ENCODE measurements around the gene SERPINE2. TPM values are rescaled to one million over a fixed set of nuclear protein-coding genes. Genes with fewer than 3 reads are reported as not detected.

The SERPINE2 gene
- total RNA-seq, 6 experiments from 2014 or later: 145 to 385 (median 169) TPM

- peak overlapping the region; percentile 82 for H3K27ac Mint-ChIP-seq
- H3K27me3 Mint-ChIP-seq (ENCODE audit: insufficient read depth): no peaks in the 10 kb centered on the region
These were observed 45.3 kb upstream of the SERPINE2 start for GRCh38 chr2:224084266-224084892.

GRCh38 chr2:224083638-224084037, 44.6 kb upstream of the SERPINE2 start:
- no peak for TF ChIP-seq CTCF (IDR thresholded peaks at IDR 0.05)
- Mint-ChIP-seq H3K4me1 (ENCODE audit: low read depth) (peaks cover 6% of the 10 kb centered on the region), H3K27ac (no peak overlapping the region), H3K27me3 (ENCODE audit: insufficient read depth) (no peaks in the 10 kb centered on the region; the same call in 1 of the 2 replicates), H3K9me3 (peaks cover 4% of the 10 kb centered on the region; the same call in 1 of the 2 replicates), H3K36me3 (ENCODE audit: low read depth) (peaks cover 11% of the 10 kb centered on the region), H3K4me3 (no peak overlapping the region)
- DNase-seq: no peak

More at GRCh38 chr2:224084266-224084892, 45.3 kb upstream of the SERPINE2 start:
- TF ChIP-seq CTCF (IDR thresholded peaks at IDR 0.05): no peak
- peaks cover 6% of the 10 kb centered on the region for H3K4me1 Mint-ChIP-seq (ENCODE audit: low read depth)
- peaks cover 10% of the 10 kb centered on the region for H3K36me3 Mint-ChIP-seq (ENCODE audit: low read depth)
- no peak for DNase-seq
- peaks cover 4% of the 10 kb centered on the region; the same call in 1 of the 2 replicates for H3K9me3 Mint-ChIP-seq
- H3K4me3 Mint-ChIP-seq: peak overlapping the region; percentile 18; the same call in 1 of the 2 replicates

GRCh38 chr2:224078656-224079055, 39.6 kb upstream of the SERPINE2 start:
- Mint-ChIP-seq H3K36me3 (ENCODE audit: low read depth) (peaks cover 11% of the 10 kb centered on the region), H3K9me3 (peaks cover 4% of the 10 kb centered on the region; the same call in 1 of the 2 replicates), H3K4me1 (ENCODE audit: low read depth) (peaks cover 6% of the 10 kb centered on the region), H3K27me3 (ENCODE audit: insufficient read depth) (no peaks in the 10 kb centered on the region; the same call in 1 of the 2 replicates), H3K4me3 (no peak overlapping the region), H3K27ac (no peak overlapping the region)
- no peak for TF ChIP-seq CTCF (IDR thresholded peaks at IDR 0.05)
- DNase-seq: no peak

DNA sequence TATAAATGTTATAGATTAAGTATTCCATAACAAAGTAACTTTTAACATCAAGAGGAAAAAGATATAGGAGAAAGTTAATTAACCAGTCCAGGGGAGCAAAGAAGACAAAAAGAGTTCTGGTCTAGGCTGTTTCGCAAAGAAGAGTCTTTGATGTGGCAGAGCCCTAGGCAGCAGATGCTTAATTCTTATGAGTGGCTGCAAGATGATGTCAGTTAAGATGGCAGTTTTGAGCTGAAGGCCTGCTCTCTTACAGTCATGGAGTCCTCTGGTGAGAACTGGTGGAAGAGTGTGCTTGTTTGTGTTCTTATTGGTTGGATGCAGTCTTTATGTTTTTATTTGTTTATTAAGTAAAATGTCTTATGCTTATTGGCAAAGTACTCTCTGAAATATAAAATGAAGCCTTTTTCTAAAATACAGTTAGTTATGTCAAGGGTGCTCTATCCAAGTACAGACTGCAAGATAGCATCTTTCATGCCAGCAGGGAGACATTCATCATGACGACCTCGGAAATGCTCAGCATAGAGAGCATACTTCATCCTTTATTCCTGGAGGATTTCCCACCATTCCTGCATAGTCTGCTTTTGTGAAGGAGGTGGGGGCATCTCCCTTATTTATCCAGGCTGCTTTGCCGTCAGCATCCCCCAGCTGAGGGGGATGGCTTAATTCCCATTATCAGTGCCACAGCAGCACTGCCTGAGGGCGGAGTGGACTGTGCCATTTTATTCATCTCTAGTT, 38.9 kb upstream of the SERPINE2 start:
- peaks cover 8% of the 10 kb centered on the region for H3K36me3 Mint-ChIP-seq (ENCODE audit: low read depth)

DNA sequence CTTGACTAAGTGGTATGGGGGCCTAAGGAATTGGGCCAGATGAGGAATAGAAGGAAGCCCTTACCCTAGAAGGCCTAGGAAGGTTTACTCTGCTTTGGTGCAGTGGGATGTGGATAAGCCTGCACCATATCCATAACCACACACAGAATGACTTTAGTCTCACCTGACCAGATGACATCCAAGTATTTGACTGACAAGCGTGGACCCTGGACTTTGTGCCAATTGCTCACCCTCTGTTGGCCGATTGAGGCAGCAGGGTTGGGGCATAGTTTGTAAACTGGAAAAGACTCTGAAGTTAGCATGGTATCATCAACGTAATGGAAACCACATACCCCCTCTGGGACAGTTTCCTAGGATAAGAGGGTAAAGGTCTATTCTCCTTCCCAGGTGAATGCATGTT, 36.5 kb upstream of the SERPINE2 start:
- Mint-ChIP-seq H3K27me3 (ENCODE audit: insufficient read depth) (peaks cover 4% of the 10 kb centered on the region; the same call in 1 of the 2 replicates), H3K27ac (no peak overlapping the region), H3K4me1 (ENCODE audit: low read depth) (no peaks in the 10 kb centered on the region), H3K9me3 (no peaks in the 10 kb centered on the region), H3K36me3 (ENCODE audit: low read depth) (peaks cover 5% of the 10 kb centered on the region; the same call in 1 of the 2 replicates), H3K4me3 (no peak overlapping the region)
- TF ChIP-seq CTCF (IDR thresholded peaks at IDR 0.05): no peak
- no peak for DNase-seq

More for the DNA sequence above, 38.9 kb upstream of the SERPINE2 start:
- no peak for TF ChIP-seq CTCF (IDR thresholded peaks at IDR 0.05)
- peaks cover 2% of the 10 kb centered on the region; the same call in 1 of the 2 replicates for H3K9me3 Mint-ChIP-seq
- H3K27me3 Mint-ChIP-seq (ENCODE audit: insufficient read depth): peaks cover 2% of the 10 kb centered on the region; the same call in 1 of the 2 replicates
- DNase-seq: no peak
- H3K4me3 Mint-ChIP-seq: no peak overlapping the region
- peaks cover 3% of the 10 kb centered on the region for H3K4me1 Mint-ChIP-seq (ENCODE audit: low read depth)
- H3K27ac Mint-ChIP-seq: no peak overlapping the region
